ENCODE results near the gene NXPH3. TPM values are rescaled to one million over a fixed set of nuclear protein-coding genes. Genes with fewer than 3 reads are reported as not detected.

NXPH3 gene
- total RNA-seq, 4 donors from 2014 or later = 0.53 to 3.8 (median 1.5) TPM

GRCh38 chr17:49545007-49545660 lies 30.5 kb upstream of the NXPH3 start:
- DNase-seq = no peak
- Histone ChIP-seq H3K36me3 (no peaks in the 10 kb centered on the region), H3K27me3 (peaks cover 0 to 68% (median 0%) of the 10 kb centered on the region in 4 donors), H3K4me1 (peaks cover 0 to 24% (median 14%) of the 10 kb centered on the region in 3 donors), H3K9me3 (no peaks in the 10 kb centered on the region), H3K27ac (no peak overlapping the region), H3K4me3 (no peak overlapping the region)
- WGBS, 2 donors = 84 to 100% methylated on average over 3 to 4 of the region's 8 CpGs
- intact Hi-C loops (cut with DNase I) = loop anchor here (5.0 kb wide), 1 partner anchor 48 kb away; the partner anchor contains the start of gene NGFR
- TF ChIP-seq, protein P1, sequence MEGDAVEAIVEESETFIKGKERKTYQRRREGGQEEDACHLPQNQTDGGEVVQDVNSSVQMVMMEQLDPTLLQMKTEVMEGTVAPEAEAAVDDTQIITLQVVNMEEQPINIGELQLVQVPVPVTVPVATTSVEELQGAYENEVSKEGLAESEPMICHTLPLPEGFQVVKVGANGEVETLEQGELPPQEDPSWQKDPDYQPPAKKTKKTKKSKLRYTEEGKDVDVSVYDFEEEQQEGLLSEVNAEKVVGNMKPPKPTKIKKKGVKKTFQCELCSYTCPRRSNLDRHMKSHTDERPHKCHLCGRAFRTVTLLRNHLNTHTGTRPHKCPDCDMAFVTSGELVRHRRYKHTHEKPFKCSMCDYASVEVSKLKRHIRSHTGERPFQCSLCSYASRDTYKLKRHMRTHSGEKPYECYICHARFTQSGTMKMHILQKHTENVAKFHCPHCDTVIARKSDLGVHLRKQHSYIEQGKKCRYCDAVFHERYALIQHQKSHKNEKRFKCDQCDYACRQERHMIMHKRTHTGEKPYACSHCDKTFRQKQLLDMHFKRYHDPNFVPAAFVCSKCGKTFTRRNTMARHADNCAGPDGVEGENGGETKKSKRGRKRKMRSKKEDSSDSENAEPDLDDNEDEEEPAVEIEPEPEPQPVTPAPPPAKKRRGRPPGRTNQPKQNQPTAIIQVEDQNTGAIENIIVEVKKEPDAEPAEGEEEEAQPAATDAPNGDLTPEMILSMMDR (IDR thresholded peaks at IDR 0.05) = no peak
- TF ChIP-seq POLR2A (IDR thresholded peaks at IDR 0.05) = no peak

GRCh38 chr17:49545806-49546545 lies 29.7 kb upstream of the NXPH3 start:
- Histone ChIP-seq H3K27ac (no peak overlapping the region), H3K36me3 (no peaks in the 10 kb centered on the region), H3K4me1 (peaks cover 0 to 24% (median 14%) of the 10 kb centered on the region in 3 donors), H3K9me3 (no peaks in the 10 kb centered on the region), H3K4me3 (no peak overlapping the region), H3K27me3 (peaks cover 0 to 65% (median 0%) of the 10 kb centered on the region in 4 donors)
- no peak for DNase-seq
- 83 to 94% methylated on average over 7 to 11 of the region's 15 CpGs for WGBS, 2 donors
- intact Hi-C loops (cut with DNase I) = loop anchor here (5.0 kb wide), 1 partner anchor 49 kb away; the partner anchor contains the start of gene NGFR
- TF ChIP-seq, protein P1 (IDR thresholded peaks at IDR 0.05) = no peak
- TF ChIP-seq POLR2A (IDR thresholded peaks at IDR 0.05) = no peak

- DNase-seq = no peak
- Histone ChIP-seq H3K4me1 (peaks cover 0 to 25% (median 14%) of the 10 kb centered on the region in 3 donors), H3K27me3 (peaks cover 0 to 61% (median 0%) of the 10 kb centered on the region in 4 donors), H3K27ac (no peak overlapping the region), H3K4me3 (no peak overlapping the region), H3K36me3 (no peaks in the 10 kb centered on the region), H3K9me3 (no peaks in the 10 kb centered on the region)
- TF ChIP-seq POLR2A (IDR thresholded peaks at IDR 0.05) = no peak
- TF ChIP-seq, protein P1 (IDR thresholded peaks at IDR 0.05) = no peak
- 76 to 87% methylated on average over 5 to 16 of the region's 18 CpGs for WGBS, 2 donors
- intact Hi-C loops (cut with DNase I) = loop anchor here (5.0 kb wide), 1 partner anchor 50 kb away; the partner anchor contains the start of gene NGFR
Measured at GRCh38 chr17:49546546-49547535, 28.8 kb upstream of the NXPH3 start.

GRCh38 chr17:49547566-49547965 lies 28.1 kb upstream of the NXPH3 start:
- WGBS, 2 donors = 67 to 76% methylated on average over 9 of the region's 9 CpGs
- no peak overlapping the region for H3K4me3 ChIP-seq
- TF ChIP-seq, protein P1 (IDR thresholded peaks at IDR 0.05) = no peak
- no peak for TF ChIP-seq POLR2A (IDR thresholded peaks at IDR 0.05)
- DNase-seq = no peak
- peaks cover 0 to 65% (median 0%) of the 10 kb centered on the region in 4 donors for H3K27me3 ChIP-seq
- peaks cover 0 to 31% (median 18%) of the 10 kb centered on the region in 3 donors for H3K4me1 ChIP-seq
- no peaks in the 10 kb centered on the region for H3K9me3 ChIP-seq
- no peaks in the 10 kb centered on the region for H3K36me3 ChIP-seq
- intact Hi-C loops (cut with DNase I) = loop anchor here (5.0 kb wide), 1 partner anchor 50 kb away; the partner anchor contains the start of gene NGFR
- no peak overlapping the region for H3K27ac ChIP-seq

All from esophagus squamous epithelium (tissue), 5 donors.